Psoas muscle (tissue), 8 donors: Measurements from ENCODE around the gene ZNF829. TPM values are rescaled to one million over a fixed set of nuclear protein-coding genes. Genes with fewer than 3 reads are reported as not detected.
A peak's percentile ranks its signal among the peaks of the same experiment; 100 is the strongest.

ENCODE experiments used
- ATAC-seq, 4 donors: fragments of 200-7000 bp; cut with Tn5 transposase; one replicate each; pipeline ENCODE4 v1.9.1; 2020; ENCODE audit warnings: moderate library complexity in 3 of 4, mild to moderate bottlenecking in 2 of 4
- DNase-seq, 2 donors: peaks; one replicate each; pipeline ENCODE4 v3.0.0-alpha.2; 2020
- H3K27ac ChIP-seq: fragments of 200-600 bp; one replicate; pipeline ENCODE4 v1.8.0; 2022
- H3K27me3 ChIP-seq, 3 donors: fragments of 200-600 bp in 1 of 3; one replicate each; pipeline versions ENCODE4 v1.6.1 to v1.8.0; 2013 to 2022; ENCODE audit warnings: low read length in 2 of 3, mild to moderate bottlenecking in 2 of 3, moderate library complexity in 1 of 3; ENCODE audit not compliant: insufficient read depth in 3 of 3
- H3K36me3 ChIP-seq, 2 donors: fragments of 200-600 bp in 1 of 2; one replicate each; pipeline versions ENCODE4 v1.6.1 to v1.8.0; 2013 to 2022; ENCODE audit warnings: low read depth in 1 of 2, mild to moderate bottlenecking in 1 of 2, moderate library complexity in 1 of 2; ENCODE audit not compliant: insufficient read depth in 1 of 2
- H3K4me1 ChIP-seq: fragments of 200-600 bp; one replicate; pipeline ENCODE4 v1.8.0; 2022
- H3K4me3 ChIP-seq: fragments of 200-600 bp; one replicate; pipeline ENCODE4 v1.8.0; 2022; ENCODE audit warnings: mild to moderate bottlenecking
- H3K9me3 ChIP-seq: fragments of 200-600 bp; one replicate; pipeline ENCODE4 v1.8.0; 2022
- CTCF ChIP-seq: fragments of 200-600 bp; IDR thresholded peaks from one replicate; pipeline ENCODE4 v1.8.0; 2022; ENCODE audit warnings: antibody characterized with exemption
- WGBS, 3 donors: extraction: QIAGEN DNeasy Blood & Tissue Kit; methylation state at CpG; one replicate each; pipeline versions ENCODE4 v1.1.6 to v1.1.7; 2013; 5-methylcytosine and 5-hydroxymethylcytosine counted together
- intact Hi-C, 2 donors: fragments of 100-400 bp; cut with DNase I; formaldehyde crosslinking; loops; one replicate each; pipeline versions ENCODE4 v1.11.0 to v1.14.2; 2022
- polyA plus RNA-seq, 3 donors: library from polyadenylated mRNA; stranded (reverse); fragments of 200-250 nt; gene quantifications; one replicate each; pipeline ENCODE4 v1.2.3, GENCODE V29; 2013
- total RNA-seq, 4 donors: library from RNA; stranded (reverse); fragmentation: NEBNext Ultra II Directional in 2 of 4; extraction: Animal tissue kit (Norgen Biotek cat#: 25700) in 2 of 4; gene quantifications; one replicate each; pipeline versions ENCODE4 v1.2.1 to v1.2.4, GENCODE V29; 2021 to 2023
- donor health status: healthy with polysubstance abuse.
- donor health status: DM: no; HTN: no; CAD: no; lungs with moderate emphysema.
- donor health status: Bipolar disorder and iron deficiency.
- donor health status: healthy.
- donor health status: DM: yes; HTN: yes; CAD: no.
- donor health status: DM: no; HTN: no; CAD: no.
- donor health status: DM: no; HTN: no; CAD: no.
- donor health status: DM: yes; HTN: yes; CAD: no.

ZNF829 gene
- total and polyA plus RNA-seq, 7 donors, result 0.61 to 1.5 (median 0.96) TPM

- H3K4me3 ChIP-seq, result peak overlapping the region; percentile 99
- peak; percentile 98 for ATAC-seq
- H3K36me3 ChIP-seq, result peaks cover 0 to 18% of the 10 kb centered on the region in 2 donors
- H3K4me1 ChIP-seq, result peaks cover 13% of the 10 kb centered on the region
- peak; percentile 92 to 95 for DNase-seq
- peaks cover 34% of the 10 kb centered on the region for H3K9me3 ChIP-seq
- no peak for TF ChIP-seq CTCF
- H3K27ac ChIP-seq, result peak overlapping the region; percentile 93
- no peaks in the 10 kb centered on the region for H3K27me3 ChIP-seq
- WGBS, 3 donors, result 0 to 1% (median 1%) methylated on average over 36 of the region's 36 CpGs
- intact Hi-C loops, result loop anchor here (1.0 to 10.0 kb wide), 3 partner anchors 12 to 165 kb away; partner anchors contain the start of genes ZNF568 (in 2 of the 2), ZNF829 (in 2 of the 2), ZNF567 (in 1 of the 2) and ZNF790 (in 1 of the 2)
These were observed 66.2 kb downstream of the ZNF829 start for GRCh38 chr19:36849701-36850558.

GRCh38 chr19:36847968-36848367 lies 68.1 kb downstream of the ZNF829 start:
- Histone ChIP-seq H3K4me3 (no peak overlapping the region), H3K4me1 (peaks cover 13% of the 10 kb centered on the region), H3K27me3 (no peaks in the 10 kb centered on the region), H3K27ac (no peak overlapping the region), H3K36me3 (peaks cover 0 to 9% of the 10 kb centered on the region in 2 donors), H3K9me3 (peaks cover 33% of the 10 kb centered on the region)
- ATAC-seq, result no peak
- intact Hi-C loops, result no loop called here
- TF ChIP-seq CTCF, result no peak
- 88 to 93% (median 90%) methylated on average over 1 of the region's 1 CpG for WGBS, 3 donors
- no peak for DNase-seq

GRCh38 chr19:36838784-36839324 lies 77.2 kb downstream of the ZNF829 start:
- no peak for TF ChIP-seq CTCF
- H3K27ac ChIP-seq, result peak overlapping the region; percentile 86
- H3K27me3 ChIP-seq, result no peaks in the 10 kb centered on the region
- 1 to 4% (median 2%) methylated on average over 12 of the region's 12 CpGs for WGBS, 3 donors
- H3K36me3 ChIP-seq, result peaks cover 8 to 22% of the 10 kb centered on the region in 2 donors
- intact Hi-C loops, result loop anchor here in 1 of 2 donors (1.0 to 5.0 kb wide), 3 partner anchors 11 to 78 kb away; partner anchors contain the start of genes ZNF345, ZNF568 and ZNF829
- H3K4me1 ChIP-seq, result no peaks in the 10 kb centered on the region
- H3K9me3 ChIP-seq, result peaks cover 58% of the 10 kb centered on the region
- H3K4me3 ChIP-seq, result peak overlapping the region; percentile 94
- DNase-seq, result no peak
- ATAC-seq, result peak in 2 of 4 donors; percentile 7 to 19

Other genes with a start within 250 kb of the ZNF829 start
- gene ZNF461, start 249.5 kb downstream of the ZNF829 start, total RNA-seq, result 1 to 10 TPM; 2.0 to 5.1 (median 2.2) TPM
- 1 to 10 TPM; 1.6 to 5.7 (median 1.7) TPM for gene ZNF461, start 249.5 kb downstream of the ZNF829 start, polyA plus RNA-seq
- 1 to 10 TPM; 1.8 to 3.6 (median 2.3) TPM for gene ZNF567, start 228.7 kb downstream of the ZNF829 start, total RNA-seq
- gene ZNF567, start 228.7 kb downstream of the ZNF829 start, polyA plus RNA-seq, result 1 to 10 TPM in 2 of 3 donors, under 1 TPM in 1; 0.73 to 3.0 (median 2.0) TPM
- 1 to 10 TPM in 1 of 4 donors, under 1 TPM in 3; 0.27 to 1.1 (median 0.61) TPM for gene ZNF850, start 143.5 kb downstream of the ZNF829 start, total RNA-seq
- under 1 TPM; 0.10 to 0.29 (median 0.14) TPM for gene ZNF850, start 143.5 kb downstream of the ZNF829 start, polyA plus RNA-seq
- gene ZNF790, start 77.9 kb downstream of the ZNF829 start, total RNA-seq, result 1 to 10 TPM; 2.5 to 5.1 (median 4.5) TPM
- gene ZNF790, start 77.9 kb downstream of the ZNF829 start, polyA plus RNA-seq, result 1 to 10 TPM; 1.4 to 7.5 (median 1.7) TPM
- gene ZNF345, start 65.4 kb downstream of the ZNF829 start, total RNA-seq, result 1 to 10 TPM in 3 of 4 donors, under 1 TPM in 1; 0.76 to 2.3 (median 1.5) TPM
- 1 to 10 TPM in 2 of 3 donors, under 1 TPM in 1; 0.42 to 2.2 (median 1.1) TPM for gene ZNF345, start 65.4 kb downstream of the ZNF829 start, polyA plus RNA-seq
- 10 to 100 TPM in 1 of 4 donors, 1 to 10 TPM in 3; 4.8 to 13.9 (median 7.3) TPM for gene ZNF568, start within 50 bp of the ZNF829 start, total RNA-seq
- gene ZNF568, start within 50 bp of the ZNF829 start, polyA plus RNA-seq, result 10 to 100 TPM in 1 of 3 donors, 1 to 10 TPM in 2; 2.3 to 10.8 (median 4.0) TPM
- gene ZNF420, start 162.1 kb upstream of the ZNF829 start, total RNA-seq, result 10 to 100 TPM in 1 of 4 donors, 1 to 10 TPM in 3; 4.4 to 10.6 (median 7.1) TPM
- gene ZNF420, start 162.1 kb upstream of the ZNF829 start, polyA plus RNA-seq, result 10 to 100 TPM in 1 of 3 donors, 1 to 10 TPM in 2; 3.5 to 39.5 (median 3.8) TPM